Measurements from ENCODE around the gene VSTM5.

VSTM5 gene

GRCh38 chr11:93857413-93858120 lies 7.1 kb upstream of the VSTM5 start:
- Histone ChIP-seq H3K4me1 (ENCODE audit: control insufficient read depth in 2 of 2, insufficient read depth in 1 of 2, low read depth in 1 of 2, low read length in 2 of 2) (no peaks in the 10 kb centered on the region), H3K79me1 (ENCODE audit: low read depth, low read length) (no peaks in the 10 kb centered on the region), H2AFZ (ENCODE audit: low read length) (no peak overlapping the region), H2BK12ac (ENCODE audit: low read length) (no peak overlapping the region), H3K27me3 (ENCODE audit: control insufficient read depth in 3 of 3, insufficient read depth in 3 of 3, low read depth in 1 of 3, low read length in 3 of 3) (peaks cover 0 to 3% (median 0%) of the 10 kb centered on the region in 3 experiments), H3K27ac (replicated peaks; ENCODE audit: low read length) (no peak overlapping the region), H2BK5ac (ENCODE audit: low read length) (no peak overlapping the region), H4K8ac (ENCODE audit: low read depth, low read length) (no peak overlapping the region), H3K9me3 (replicated peaks in 1 of 2; ENCODE audit: control insufficient read depth in 2 of 2, insufficient read depth in 1 of 2, low read depth in 1 of 2, low read length in 2 of 2) (no peaks in the 10 kb centered on the region), H3K9ac (ENCODE audit: low read depth, low read length, poor library complexity) (no peak overlapping the region), H3K36me3 (replicated peaks in 1 of 2; ENCODE audit: control insufficient read depth in 2 of 2, insufficient read depth in 2 of 2, low read length in 2 of 2) (no peaks in the 10 kb centered on the region), H3K18ac (ENCODE audit: low read length) (no peak overlapping the region), H4K91ac (ENCODE audit: low read depth, low read length, poor library complexity) (no peak overlapping the region), H3K4me2 (ENCODE audit: insufficient read depth, low read length, poor library complexity, severe bottlenecking) (no peak overlapping the region), H3K4ac (ENCODE audit: low read length) (no peak overlapping the region), H3K23ac (ENCODE audit: low read depth, low read length, poor library complexity) (no peak overlapping the region), H2AK5ac (ENCODE audit: low read depth, low read length) (no peak overlapping the region), H3K14ac (ENCODE audit: low read length) (no peak overlapping the region), H2BK15ac (ENCODE audit: low read length) (no peak overlapping the region), H2BK120ac (ENCODE audit: low read depth, low read length) (no peak overlapping the region), H3K4me3 (ENCODE audit: low read length in 2 of 2) (no peak overlapping the region)
- DNase-seq (ENCODE audit: low spot score), result no peak
- no CpG with 5 or more reads among the region's 3 CpGs for WGBS, 2 donors (ENCODE audit: extremely low coverage in 2 of 2, insufficient read length in 2 of 2, insufficient replicate concordance in 1 of 2)

GRCh38 chr11:93852242-93852641 lies 1.8 kb upstream of the VSTM5 start:
- Histone ChIP-seq H2AK5ac (ENCODE audit: low read depth, low read length) (no peak overlapping the region), H3K23ac (ENCODE audit: low read depth, low read length, poor library complexity) (no peak overlapping the region), H3K27me3 (ENCODE audit: control insufficient read depth in 3 of 3, insufficient read depth in 3 of 3, low read depth in 1 of 3, low read length in 3 of 3) (peaks cover 0 to 7% (median 0%) of the 10 kb centered on the region in 3 experiments), H4K91ac (ENCODE audit: low read depth, low read length, poor library complexity) (no peak overlapping the region), H3K4ac (ENCODE audit: low read length) (no peak overlapping the region), H3K14ac (ENCODE audit: low read length) (no peak overlapping the region), H2AFZ (ENCODE audit: low read length) (no peak overlapping the region), H4K8ac (ENCODE audit: low read depth, low read length) (no peak overlapping the region), H3K9ac (ENCODE audit: low read depth, low read length, poor library complexity) (no peak overlapping the region), H2BK15ac (ENCODE audit: low read length) (no peak overlapping the region), H3K4me1 (ENCODE audit: control insufficient read depth in 2 of 2, insufficient read depth in 1 of 2, low read depth in 1 of 2, low read length in 2 of 2) (no peaks in the 10 kb centered on the region), H2BK120ac (ENCODE audit: low read depth, low read length) (no peak overlapping the region), H3K18ac (ENCODE audit: low read length) (no peak overlapping the region), H3K79me1 (ENCODE audit: low read depth, low read length) (no peaks in the 10 kb centered on the region), H3K27ac (replicated peaks; ENCODE audit: low read length) (no peak overlapping the region), H3K36me3 (replicated peaks in 1 of 2; ENCODE audit: control insufficient read depth in 2 of 2, insufficient read depth in 2 of 2, low read length in 2 of 2) (no peaks in the 10 kb centered on the region), H3K4me3 (ENCODE audit: low read length in 2 of 2) (no peak overlapping the region), H3K4me2 (ENCODE audit: insufficient read depth, low read length, poor library complexity, severe bottlenecking) (no peak overlapping the region), H2BK5ac (ENCODE audit: low read length) (no peak overlapping the region), H2BK12ac (ENCODE audit: low read length) (no peak overlapping the region), H3K9me3 (replicated peaks in 1 of 2; ENCODE audit: control insufficient read depth in 2 of 2, insufficient read depth in 1 of 2, low read depth in 1 of 2, low read length in 2 of 2) (no peaks in the 10 kb centered on the region)
- no CpG with 5 or more reads among the region's 5 CpGs for WGBS, 2 donors (ENCODE audit: extremely low coverage in 2 of 2, insufficient read length in 2 of 2, insufficient replicate concordance in 1 of 2)
- no peak for DNase-seq (ENCODE audit: low spot score)

GRCh38 chr11:93849751-93850593 lies 446 bp downstream of the VSTM5 start:
- peak overlapping the region; percentile 83 for H2AFZ ChIP-seq (ENCODE audit: low read length)
- H3K4me1 ChIP-seq (ENCODE audit: control insufficient read depth in 2 of 2, insufficient read depth in 1 of 2, low read depth in 1 of 2, low read length in 2 of 2), result no peaks in the 10 kb centered on the region

GRCh38 chr11:93849201-93849600 lies 1.2 kb downstream of the VSTM5 start:
- WGBS, 2 donors (ENCODE audit: extremely low coverage in 2 of 2, insufficient read length in 2 of 2, insufficient replicate concordance in 1 of 2), result no CpG with 5 or more reads among the region's 5 CpGs
- Histone ChIP-seq H3K4me3 (ENCODE audit: low read length in 2 of 2) (no peak overlapping the region), H3K27ac (replicated peaks; ENCODE audit: low read length) (no peak overlapping the region), H2AFZ (ENCODE audit: low read length) (no peak overlapping the region), H3K9ac (ENCODE audit: low read depth, low read length, poor library complexity) (no peak overlapping the region), H3K14ac (ENCODE audit: low read length) (no peak overlapping the region), H4K91ac (ENCODE audit: low read depth, low read length, poor library complexity) (no peak overlapping the region), H3K4ac (ENCODE audit: low read length) (no peak overlapping the region), H3K4me2 (ENCODE audit: insufficient read depth, low read length, poor library complexity, severe bottlenecking) (no peak overlapping the region), H2BK5ac (ENCODE audit: low read length) (no peak overlapping the region), H3K27me3 (ENCODE audit: control insufficient read depth in 3 of 3, insufficient read depth in 3 of 3, low read depth in 1 of 3, low read length in 3 of 3) (peaks cover 0 to 12% (median 0%) of the 10 kb centered on the region in 3 experiments), H3K18ac (ENCODE audit: low read length) (no peak overlapping the region), H3K36me3 (replicated peaks in 1 of 2; ENCODE audit: control insufficient read depth in 2 of 2, insufficient read depth in 2 of 2, low read length in 2 of 2) (no peaks in the 10 kb centered on the region), H3K79me1 (ENCODE audit: low read depth, low read length) (no peaks in the 10 kb centered on the region), H3K4me1 (ENCODE audit: control insufficient read depth in 2 of 2, insufficient read depth in 1 of 2, low read depth in 1 of 2, low read length in 2 of 2) (no peaks in the 10 kb centered on the region), H2BK15ac (ENCODE audit: low read length) (no peak overlapping the region), H4K8ac (ENCODE audit: low read depth, low read length) (no peak overlapping the region), H3K9me3 (replicated peaks in 1 of 2; ENCODE audit: control insufficient read depth in 2 of 2, insufficient read depth in 1 of 2, low read depth in 1 of 2, low read length in 2 of 2) (no peaks in the 10 kb centered on the region), H2BK120ac (ENCODE audit: low read depth, low read length) (no peak overlapping the region), H3K23ac (ENCODE audit: low read depth, low read length, poor library complexity) (no peak overlapping the region), H2BK12ac (ENCODE audit: low read length) (no peak overlapping the region), H2AK5ac (ENCODE audit: low read depth, low read length) (no peak overlapping the region)
- DNase-seq (ENCODE audit: low spot score), result no peak

More at GRCh38 chr11:93849751-93850593, 446 bp downstream of the VSTM5 start:
- no peak overlapping the region for H2BK12ac ChIP-seq (ENCODE audit: low read length)
- peak overlapping the region; percentile 76 for H3K4ac ChIP-seq (ENCODE audit: low read length)
- H2BK5ac ChIP-seq (ENCODE audit: low read length), result peak overlapping the region; percentile 53
- H2AK5ac ChIP-seq (ENCODE audit: low read depth, low read length), result no peak overlapping the region
- peaks cover 0 to 7% (median 0%) of the 10 kb centered on the region in 3 experiments for H3K27me3 ChIP-seq (ENCODE audit: control insufficient read depth in 3 of 3, insufficient read depth in 3 of 3, low read depth in 1 of 3, low read length in 3 of 3)
- no peak overlapping the region for H4K91ac ChIP-seq (ENCODE audit: low read depth, low read length, poor library complexity)
- no peak overlapping the region for H3K23ac ChIP-seq (ENCODE audit: low read depth, low read length, poor library complexity)
- no peaks in the 10 kb centered on the region for H3K79me1 ChIP-seq (ENCODE audit: low read depth, low read length)
- H3K9ac ChIP-seq (ENCODE audit: low read depth, low read length, poor library complexity), result no peak overlapping the region
- H3K9me3 ChIP-seq (replicated peaks in 1 of 2; ENCODE audit: control insufficient read depth in 2 of 2, insufficient read depth in 1 of 2, low read depth in 1 of 2, low read length in 2 of 2), result no peaks in the 10 kb centered on the region
- no peak overlapping the region for H4K8ac ChIP-seq (ENCODE audit: low read depth, low read length)
- no peak overlapping the region for H2BK120ac ChIP-seq (ENCODE audit: low read depth, low read length)
- peak overlapping the region; percentile 8 for H3K14ac ChIP-seq (ENCODE audit: low read length)
- no peak overlapping the region for H3K27ac ChIP-seq (replicated peaks; ENCODE audit: low read length)
- no peak overlapping the region for H3K4me3 ChIP-seq (ENCODE audit: low read length in 2 of 2)
- WGBS, 2 donors (ENCODE audit: extremely low coverage in 2 of 2, insufficient read length in 2 of 2, insufficient replicate concordance in 1 of 2), result no CpG with 5 or more reads among the region's 67 CpGs
- peak overlapping the region; percentile 65 for H3K18ac ChIP-seq (ENCODE audit: low read length)
- peak; percentile 5 for DNase-seq (ENCODE audit: low spot score)
- H2BK15ac ChIP-seq (ENCODE audit: low read length), result peak overlapping the region; percentile 58
- H3K4me2 ChIP-seq (ENCODE audit: insufficient read depth, low read length, poor library complexity, severe bottlenecking), result peak overlapping the region; percentile 54
- H3K36me3 ChIP-seq (replicated peaks in 1 of 2; ENCODE audit: control insufficient read depth in 2 of 2, insufficient read depth in 2 of 2, low read length in 2 of 2), result no peaks in the 10 kb centered on the region
